Activated naive CD4-positive, alpha-beta T cell treated with anti-CD3 and anti-CD28 coated beads, Interleukin-2, amount 50 U/mL, for 72 hours (primary cell): ENCODE data around the gene ABITRAM. TPM values are rescaled to one million over a fixed set of nuclear protein-coding genes. Genes with fewer than 3 reads are reported as not detected.
"Not testable (repeated sequence)": the region's sequence is repeated elsewhere in the genome, so short reads cannot be mapped to it uniquely, and the experiment has no call there.

Experiments used
- ATAC-seq, 2 donors: fragments of 150-1000 bp; cut with Tn5 transposase; 2 replicates each; pipeline ENCODE4 v1.10.0; 2021; ENCODE audit warnings: mild to moderate bottlenecking in 2 of 2, moderate library complexity in 2 of 2
- DNase-seq, 2 donors: peaks; one replicate each; pipeline ENCODE4 v3.0.0; 2021 to 2022; ENCODE audit warnings: low spot score in 2 of 2
- H3K27ac Mint-ChIP-seq, 2 donors: one replicate each; pipeline ENCODE4 v1.8.0; 2022; ENCODE audit warnings: mild to moderate bottlenecking in 2 of 2, mixed read lengths in 2 of 2
- H3K36me3 Mint-ChIP-seq, 2 donors: one replicate each; pipeline ENCODE4 v1.8.0; 2022; ENCODE audit warnings: mixed read lengths in 2 of 2
- H3K9me3 Mint-ChIP-seq, 2 donors: one replicate each; pipeline ENCODE4 v1.8.0; 2022; ENCODE audit warnings: mixed read lengths in 2 of 2
- total RNA-seq, 2 donors: library from RNA; stranded (reverse); gene quantifications; one replicate each; pipeline ENCODE4 v1.2.3, GENCODE V29; 2022

ABITRAM gene, protein sequence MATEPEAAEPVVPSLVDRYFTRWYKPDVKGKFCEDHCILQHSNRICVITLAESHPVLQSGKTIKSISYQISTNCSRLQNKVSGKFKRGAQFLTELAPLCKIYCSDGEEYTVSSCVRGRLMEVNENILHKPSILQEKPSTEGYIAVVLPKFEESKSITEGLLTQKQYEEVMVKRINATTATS
- 10 to 100 TPM; 10.0 to 17.3 TPM for total RNA-seq

DNA sequence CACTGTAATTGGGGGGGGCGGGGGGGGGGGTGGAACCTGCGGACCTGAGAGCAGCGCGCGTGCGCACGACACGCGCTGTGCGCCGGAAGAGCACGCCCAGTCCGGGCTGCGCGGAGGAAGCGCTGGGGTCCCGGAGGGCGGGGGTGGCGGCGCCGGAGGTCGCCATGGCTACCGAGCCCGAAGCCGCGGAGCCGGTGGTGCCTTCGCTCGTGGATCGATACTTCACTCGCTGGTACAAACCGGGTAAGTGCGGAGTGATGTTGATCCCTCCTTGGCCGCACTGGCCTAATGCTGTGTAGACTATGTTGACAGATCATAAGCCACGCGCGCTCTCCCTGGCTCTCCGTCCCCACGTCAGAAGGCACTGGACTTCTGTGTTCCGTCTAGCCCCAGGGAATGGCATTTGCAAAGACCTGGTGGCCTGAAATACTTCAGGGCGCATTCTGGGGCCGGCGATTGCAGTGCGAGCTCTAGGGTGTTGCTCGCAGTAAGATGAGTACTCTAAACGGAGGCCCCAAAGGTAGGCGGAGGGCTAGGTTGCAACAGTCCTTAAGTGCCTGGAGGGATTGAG lies at the start of gene ABITRAM:
Gene ABITRAM (plus strand): TSS at position 78 of the 571 bp plus-strand sequence. CDS start 87 bp downstream, at position 165.
- Mint-ChIP-seq H3K9me3 (no peaks in the 10 kb centered on the region), H3K36me3 (peaks cover 0 to 17% of the 10 kb centered on the region in 2 donors), H3K27ac (peak within 1 kb of the TSS; percentile 98 to 99)
- ATAC-seq (peak; percentile 81 to 84), DNase-seq (peak; percentile 72 to 79)

DNA sequence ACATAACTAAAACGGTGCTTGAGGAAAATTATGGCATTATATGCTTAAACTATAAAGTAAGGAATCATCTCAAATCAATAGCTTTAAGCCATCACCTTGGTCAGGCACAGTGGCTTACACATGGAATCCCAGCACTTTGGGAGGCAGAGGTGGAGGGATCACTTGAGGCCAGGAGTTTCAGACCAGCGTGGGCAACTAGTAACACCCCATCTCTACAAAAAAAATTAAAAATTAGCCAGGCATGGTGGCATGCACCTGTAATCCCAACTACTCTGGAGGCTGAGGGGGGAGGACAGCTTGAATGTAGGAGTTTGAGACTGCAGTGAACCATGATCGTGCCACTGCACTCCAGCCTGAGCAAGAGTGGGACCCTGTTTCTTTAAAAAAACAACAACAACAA lies 49.5 kb upstream of the ABITRAM start:
- H3K36me3 Mint-ChIP-seq = peaks cover 6 to 18% of the 10 kb centered on the region in 2 donors

DNA sequence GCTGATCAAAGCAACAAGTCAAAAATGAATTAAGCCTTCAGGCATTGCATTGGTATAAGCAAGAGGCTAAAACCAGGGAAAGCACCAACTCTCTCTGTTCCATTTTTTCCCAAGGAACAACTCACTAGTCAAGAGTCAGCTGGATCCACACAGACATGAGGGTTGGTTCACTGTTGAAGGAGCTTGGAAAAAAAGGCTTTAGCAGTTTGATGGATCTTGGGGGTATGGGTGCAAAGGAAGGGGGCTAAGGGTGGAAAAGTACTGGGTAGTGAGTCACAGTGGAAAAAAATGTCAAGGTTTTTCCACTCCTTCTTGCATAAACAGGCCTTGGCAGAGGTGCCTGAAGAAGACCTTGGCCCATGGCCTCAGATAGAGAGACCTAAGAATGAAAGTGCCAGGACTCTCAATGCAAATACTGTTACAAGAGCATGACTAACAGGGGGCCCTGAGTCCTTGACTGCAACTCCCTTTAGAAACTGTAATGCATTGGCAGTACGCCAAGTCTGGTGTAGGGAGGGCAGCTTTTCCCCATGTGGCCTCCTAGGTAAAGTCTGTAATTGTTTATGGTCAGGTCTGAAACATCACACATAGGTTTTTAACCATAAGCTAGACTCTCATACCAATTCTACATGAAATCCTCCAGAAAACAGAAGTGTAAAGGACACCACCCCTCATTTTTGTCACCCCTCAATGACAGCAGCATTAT lies 48.4 kb upstream of the ABITRAM start:
- Mint-ChIP-seq H3K9me3 (no peaks in the 10 kb centered on the region), H3K27ac (peak overlapping the region; percentile 84 to 88), H3K36me3 (peaks cover 10 to 18% of the 10 kb centered on the region in 2 donors)
- ATAC-seq (peak; percentile 99), DNase-seq (peak; percentile 60 to 70)

More for the DNA sequence above, 49.5 kb upstream of the ABITRAM start:
- peak overlapping the region; percentile 65 to 84 for H3K27ac Mint-ChIP-seq
- no peak for ATAC-seq
- DNase-seq = no peak
- no peaks in the 10 kb centered on the region for H3K9me3 Mint-ChIP-seq

- H3K9me3 Mint-ChIP-seq, ATAC-seq, DNase-seq: not testable (repeated sequence)
- Mint-ChIP-seq H3K36me3 (peaks cover 15 to 18% of the 10 kb centered on the region in 2 donors), H3K27ac (peak overlapping the region; percentile 84 to 88)
These were observed 47.5 kb upstream of the ABITRAM start for GRCh38 chr9:108886594-108887271.

- ATAC-seq = peak; percentile 16 to 32
- no peak for DNase-seq
- Mint-ChIP-seq H3K36me3 (peaks cover 18 to 20% of the 10 kb centered on the region in 2 donors), H3K9me3 (no peaks in the 10 kb centered on the region), H3K27ac (no peak overlapping the region)
These were observed 44.5 kb upstream of the ABITRAM start for GRCh38 chr9:108889649-108890067.

DNA sequence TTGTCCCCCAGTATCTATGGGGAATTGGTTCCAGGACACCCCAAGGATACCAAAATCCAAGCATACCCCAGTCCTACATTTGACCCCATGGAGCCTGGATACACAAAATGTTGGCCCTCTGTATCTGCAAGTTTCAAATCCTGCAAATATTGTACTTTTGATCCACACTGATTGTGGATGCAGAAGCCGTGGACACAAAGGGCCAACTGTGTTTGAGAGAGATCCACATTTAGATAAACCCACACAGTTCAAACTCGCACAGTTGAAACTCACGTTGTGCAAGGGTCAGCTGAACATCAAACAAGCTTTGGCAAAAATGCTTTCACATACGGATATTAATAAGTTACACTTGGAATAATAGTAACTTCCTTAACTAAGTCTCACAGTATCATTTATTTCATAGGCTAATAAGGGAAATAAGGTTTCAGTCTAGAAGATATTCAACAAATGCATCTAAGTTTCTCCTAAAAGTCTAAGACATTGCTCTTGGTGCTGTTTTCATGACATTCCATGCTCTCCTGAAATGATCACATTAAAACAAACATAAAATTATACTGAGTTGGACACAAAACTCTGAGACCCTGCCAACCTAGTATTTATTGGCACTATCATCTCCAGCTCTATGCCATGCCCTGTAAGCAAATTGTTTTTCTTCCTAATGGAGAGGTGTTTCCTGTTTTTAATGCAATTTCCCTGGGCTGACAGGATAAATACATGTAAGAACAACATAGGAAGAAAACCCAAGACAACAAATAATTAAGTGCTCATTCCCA lies 39.8 kb upstream of the ABITRAM start:
- Mint-ChIP-seq H3K9me3 (no peaks in the 10 kb centered on the region), H3K27ac (peak overlapping the region in 1 of 2 donors; percentile 76), H3K36me3 (peaks cover 12 to 43% of the 10 kb centered on the region in 2 donors)
- ATAC-seq (no peak), DNase-seq (no peak)

DNA sequence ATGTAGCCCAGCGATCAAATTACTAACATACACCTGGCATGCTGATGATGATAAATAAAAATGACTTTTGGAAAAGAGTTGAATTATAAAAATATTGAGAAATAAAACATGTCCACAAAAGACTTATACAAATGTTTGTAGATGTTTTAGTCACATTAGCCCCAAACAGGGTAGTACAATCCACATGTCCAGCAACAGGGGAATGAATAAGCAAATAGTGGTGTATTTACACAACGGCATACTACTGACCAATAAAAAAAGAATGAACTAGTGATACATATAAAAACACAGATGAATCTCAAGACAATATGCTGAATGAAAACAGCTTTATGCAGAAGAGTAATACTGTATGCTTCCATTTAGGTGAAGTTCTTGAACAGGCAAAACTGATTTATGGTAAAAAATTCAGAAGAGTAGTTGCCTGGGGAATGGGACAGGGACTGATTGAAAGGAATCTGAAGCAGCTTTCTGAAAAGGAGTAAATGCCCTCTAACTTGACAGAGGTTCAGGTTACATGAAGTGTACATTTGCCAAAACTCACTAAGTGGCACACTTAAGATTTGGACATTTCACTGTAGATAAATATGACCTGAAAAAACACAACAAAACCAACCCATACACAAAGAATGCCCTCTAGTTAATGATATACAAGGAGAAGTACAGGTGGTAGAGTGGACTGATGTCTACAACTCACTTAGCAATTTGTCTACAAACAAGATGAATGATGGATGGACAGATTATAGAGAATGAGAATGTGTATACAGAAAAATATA lies 36.7 kb upstream of the ABITRAM start:
- DNase-seq (no peak), ATAC-seq (no peak)
- no peaks in the 10 kb centered on the region for H3K9me3 Mint-ChIP-seq
- no peak overlapping the region for H3K27ac Mint-ChIP-seq
- H3K36me3 Mint-ChIP-seq = peaks cover 18 to 40% of the 10 kb centered on the region in 2 donors

DNA sequence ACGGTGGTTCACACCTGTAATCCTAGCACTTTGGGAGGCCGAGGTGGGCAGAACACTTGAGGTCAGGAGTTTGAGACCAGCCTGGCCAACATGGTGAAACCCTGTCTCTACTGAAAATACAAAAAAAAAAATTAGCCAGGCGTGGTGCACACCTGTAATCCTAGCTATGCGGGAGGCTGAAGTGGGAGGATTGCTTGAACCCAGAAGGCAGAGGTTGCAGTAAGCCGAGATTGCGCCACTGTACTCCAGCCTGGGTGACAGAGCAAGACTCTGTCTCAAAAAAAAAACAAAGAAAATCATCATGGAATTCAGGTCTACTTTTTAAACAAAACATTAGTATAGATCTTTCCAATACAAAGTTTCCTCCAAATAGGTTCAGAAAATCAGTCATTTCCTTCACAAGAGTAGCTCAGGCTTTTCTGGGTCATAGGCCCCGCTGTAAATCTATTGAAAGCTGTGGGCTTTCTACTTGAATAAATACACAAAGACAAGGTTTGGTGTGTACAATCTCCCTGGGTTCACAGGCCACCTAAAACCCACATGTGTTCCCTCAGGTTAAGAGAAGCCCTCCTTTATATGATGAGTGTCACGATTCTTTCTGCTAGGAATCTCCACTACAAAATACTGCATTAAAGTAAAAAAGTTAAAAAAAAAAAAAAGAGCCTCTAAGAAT lies 35.0 kb upstream of the ABITRAM start:
- not testable (repeated sequence) for DNase-seq, H3K9me3 Mint-ChIP-seq, ATAC-seq, H3K27ac Mint-ChIP-seq
- peaks cover 18 to 45% of the 10 kb centered on the region in 2 donors for H3K36me3 Mint-ChIP-seq

DNA sequence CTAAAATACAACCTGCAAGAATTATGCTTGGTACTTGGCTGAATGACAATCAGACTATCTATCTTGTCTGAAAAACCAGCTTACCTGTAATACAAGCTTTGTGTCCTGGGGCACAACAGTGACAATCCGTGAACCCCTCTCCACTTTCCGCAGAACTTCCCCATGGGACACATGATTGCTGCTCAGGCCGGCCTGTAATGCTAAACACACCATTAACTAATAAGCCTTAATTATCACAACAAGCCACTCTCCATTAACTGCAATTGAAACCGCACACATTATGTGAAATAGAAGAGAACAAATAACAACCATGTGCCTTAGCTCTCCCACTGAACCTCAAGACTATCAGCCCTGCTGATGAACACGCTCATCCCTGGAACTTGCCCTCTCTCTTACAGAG lies 34.0 kb upstream of the ABITRAM start:
- DNase-seq (no peak), ATAC-seq (no peak)
- H3K36me3 Mint-ChIP-seq = peaks cover 15 to 40% of the 10 kb centered on the region in 2 donors
- no peaks in the 10 kb centered on the region for H3K9me3 Mint-ChIP-seq
- no peak overlapping the region for H3K27ac Mint-ChIP-seq

- DNase-seq (no peak), ATAC-seq (no peak)
- H3K36me3 Mint-ChIP-seq = peaks cover 6 to 26% of the 10 kb centered on the region in 2 donors
- peak overlapping the region in 1 of 2 donors; percentile 13 for H3K27ac Mint-ChIP-seq
- H3K9me3 Mint-ChIP-seq = no peaks in the 10 kb centered on the region
These were observed 30.6 kb upstream of the ABITRAM start for GRCh38 chr9:108903420-108904103.

GRCh38 chr9:108904161-108904560 lies 30.0 kb upstream of the ABITRAM start:
- ATAC-seq (no peak), DNase-seq (no peak)
- no peak overlapping the region for H3K27ac Mint-ChIP-seq
- peaks cover 6 to 26% of the 10 kb centered on the region in 2 donors for H3K36me3 Mint-ChIP-seq
- no peaks in the 10 kb centered on the region for H3K9me3 Mint-ChIP-seq

- H3K9me3 Mint-ChIP-seq = no peaks in the 10 kb centered on the region
- DNase-seq (no peak), ATAC-seq (no peak)
- H3K27ac Mint-ChIP-seq = no peak overlapping the region
- peaks cover 4 to 26% of the 10 kb centered on the region in 2 donors for H3K36me3 Mint-ChIP-seq
These were observed 28.7 kb upstream of the ABITRAM start for GRCh38 chr9:108905494-108905893.

DNA sequence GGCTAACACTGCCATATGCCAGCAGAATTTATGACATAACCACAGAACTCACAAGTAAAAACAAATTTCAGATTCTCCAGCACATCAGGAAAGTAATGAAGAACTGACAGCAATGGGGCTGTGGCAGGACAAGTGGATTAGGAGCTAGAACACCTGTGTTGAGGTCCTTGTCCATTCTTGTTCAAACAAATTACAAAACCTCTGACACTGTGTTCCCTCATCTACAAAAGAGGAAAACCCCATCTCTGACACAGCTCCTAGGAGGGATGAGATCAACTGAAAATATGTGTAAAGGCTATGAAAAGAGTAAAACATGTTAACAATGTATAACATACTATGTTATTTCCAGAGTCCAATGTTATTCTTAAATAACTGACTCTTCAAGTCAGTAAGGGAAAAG lies 23.8 kb upstream of the ABITRAM start:
- Mint-ChIP-seq H3K36me3 (peaks cover 5 to 17% of the 10 kb centered on the region in 2 donors), H3K9me3 (no peaks in the 10 kb centered on the region), H3K27ac (no peak overlapping the region)
- no peak for ATAC-seq
- DNase-seq = no peak

DNA sequence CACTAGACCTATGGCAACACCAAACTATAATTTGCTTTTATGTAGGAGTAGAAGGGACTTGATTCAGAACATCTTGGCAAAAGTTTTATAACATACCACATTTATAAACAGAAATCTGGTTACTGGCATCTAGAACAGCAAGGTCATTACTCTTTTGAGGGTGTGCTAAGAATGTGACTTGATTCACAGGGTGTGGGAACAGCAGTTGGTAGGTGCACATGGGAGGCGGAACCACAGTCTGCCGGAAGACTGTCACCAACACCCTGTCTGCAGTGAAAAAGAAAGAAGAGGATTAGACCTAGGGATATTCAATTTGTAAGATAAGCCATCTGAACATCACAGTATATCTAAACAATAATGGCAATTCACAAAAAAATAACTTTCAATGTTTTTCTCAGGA lies 23.3 kb upstream of the ABITRAM start:
- no peak for DNase-seq
- no peaks in the 10 kb centered on the region for H3K9me3 Mint-ChIP-seq
- peaks cover 5 to 17% of the 10 kb centered on the region in 2 donors for H3K36me3 Mint-ChIP-seq
- no peak overlapping the region for H3K27ac Mint-ChIP-seq
- ATAC-seq = no peak

DNA sequence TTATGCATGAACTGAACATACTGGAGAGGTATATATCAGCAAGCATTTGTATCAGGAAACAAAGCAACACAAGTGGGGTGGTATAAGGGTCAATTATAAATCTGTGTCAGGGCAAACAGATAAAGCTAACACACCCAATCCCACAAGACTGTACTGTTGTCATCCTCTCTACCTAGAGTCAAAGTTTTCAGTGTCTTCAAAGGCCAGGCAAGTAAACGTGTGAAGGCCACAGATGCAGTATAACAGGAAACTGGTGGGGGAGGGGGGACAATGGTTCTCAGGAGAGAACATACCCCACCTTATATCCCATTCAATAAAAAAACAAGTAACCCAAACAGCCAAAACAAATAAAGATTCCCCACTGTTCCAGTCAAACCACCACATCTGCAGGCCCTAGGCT lies 22.4 kb upstream of the ABITRAM start:
- Mint-ChIP-seq H3K27ac (peak overlapping the region; percentile 30 to 52), H3K9me3 (no peaks in the 10 kb centered on the region), H3K36me3 (peaks cover 5 to 16% of the 10 kb centered on the region in 2 donors)
- no peak for ATAC-seq
- DNase-seq = no peak
